GM18498 (cell line): Measurements from ENCODE around the gene PCBP3.
"Not testable (repeated sequence)": the region's sequence is repeated elsewhere in the genome, so short reads cannot be mapped to it uniquely, and the experiment has no call there.

Source experiments
- ATAC-seq: cut with Tn5 transposase; IDR thresholded peaks from one replicate; pipeline ENCODE4 v1.9.1; 2021; ENCODE audit warnings: mild to moderate bottlenecking, moderate library complexity; ENCODE audit not compliant: unreplicated experiment

The PCBP3 gene

DNA sequence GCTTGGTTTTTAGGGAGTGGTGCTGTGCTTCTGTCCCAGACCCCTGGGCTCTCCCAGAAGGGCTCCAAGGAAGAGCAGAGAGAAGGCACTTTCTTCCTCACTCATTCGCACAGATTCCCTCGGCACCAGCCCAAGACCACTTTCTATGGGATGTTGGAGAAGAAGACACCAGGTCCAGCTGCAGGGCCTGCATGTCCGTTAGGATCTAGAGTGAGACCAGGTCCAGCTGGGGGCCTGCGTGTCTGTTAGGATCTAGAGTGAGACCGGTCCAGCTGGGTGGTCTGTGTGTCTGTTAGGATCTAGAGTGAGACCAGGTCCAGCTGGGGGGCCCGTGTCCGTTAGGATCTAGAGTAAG, 30.9 kb upstream of the PCBP3 start:
- not testable (repeated sequence) for ATAC-seq

DNA sequence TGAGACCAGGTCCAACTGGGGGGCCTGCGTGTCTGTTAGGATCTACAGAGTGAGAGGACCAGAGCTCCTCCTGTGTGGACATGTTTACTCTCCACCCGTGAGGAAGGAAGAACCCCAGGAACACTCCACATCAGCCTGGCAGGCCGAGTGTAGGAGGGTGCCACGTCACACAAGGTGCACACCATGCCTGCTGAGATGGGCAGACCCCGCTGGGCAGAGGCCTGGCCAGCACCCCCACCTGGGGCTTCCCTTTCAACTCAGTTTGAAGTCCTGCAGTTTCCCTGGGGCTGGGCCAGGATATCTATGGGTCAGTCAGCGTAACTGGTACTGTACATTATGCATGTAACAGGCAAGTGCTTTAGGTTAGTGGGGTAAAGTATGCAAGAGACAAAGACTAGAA, 30.1 kb upstream of the PCBP3 start:
- ATAC-seq, result no peak

DNA sequence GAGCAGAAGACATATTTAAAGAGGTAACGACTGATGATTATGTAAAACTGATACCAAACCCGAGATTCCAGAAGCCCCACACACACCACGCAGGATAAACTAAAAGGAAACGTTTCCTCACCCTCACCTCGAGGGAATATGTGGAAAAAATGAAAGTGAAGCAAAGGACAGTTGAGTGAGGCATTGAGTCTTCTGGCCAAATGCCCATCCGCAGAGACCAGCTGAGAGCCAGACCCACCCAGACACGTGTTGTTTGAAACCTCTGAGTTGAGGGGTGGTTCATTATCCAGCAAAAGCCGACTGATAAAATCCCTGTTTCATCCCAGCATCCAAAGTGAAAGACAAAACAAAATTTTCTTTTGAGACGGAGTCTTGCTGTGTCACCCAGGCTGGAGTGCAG, 29.6 kb upstream of the PCBP3 start:
- no peak for ATAC-seq

DNA sequence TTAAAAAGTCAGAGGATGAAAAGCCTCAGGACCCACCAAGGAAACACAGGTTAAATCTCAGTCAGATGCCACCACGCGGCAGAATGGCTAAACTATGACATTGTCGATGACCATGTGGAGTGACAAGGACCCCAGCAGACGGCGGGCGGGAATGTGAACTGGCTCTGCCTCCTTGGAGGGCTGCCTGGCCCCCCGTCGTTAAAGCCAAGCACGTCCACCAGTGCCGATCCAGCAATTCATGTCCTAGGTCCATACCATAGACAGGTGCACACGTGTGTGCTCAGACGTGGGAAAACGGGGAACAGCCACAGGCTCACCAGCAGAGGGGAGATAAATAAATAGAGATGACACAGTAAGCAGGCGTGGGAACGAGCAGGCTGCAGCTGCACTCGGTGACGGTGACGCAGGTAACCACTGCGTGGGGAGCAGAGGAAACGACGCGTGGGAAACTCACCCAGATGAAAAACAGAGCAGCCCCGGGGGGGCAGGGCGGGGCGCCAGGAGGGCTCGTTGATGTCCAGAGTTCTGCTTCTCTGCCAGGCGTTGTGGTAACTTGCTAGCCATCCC, 28.3 kb upstream of the PCBP3 start:
- no peak for ATAC-seq

DNA sequence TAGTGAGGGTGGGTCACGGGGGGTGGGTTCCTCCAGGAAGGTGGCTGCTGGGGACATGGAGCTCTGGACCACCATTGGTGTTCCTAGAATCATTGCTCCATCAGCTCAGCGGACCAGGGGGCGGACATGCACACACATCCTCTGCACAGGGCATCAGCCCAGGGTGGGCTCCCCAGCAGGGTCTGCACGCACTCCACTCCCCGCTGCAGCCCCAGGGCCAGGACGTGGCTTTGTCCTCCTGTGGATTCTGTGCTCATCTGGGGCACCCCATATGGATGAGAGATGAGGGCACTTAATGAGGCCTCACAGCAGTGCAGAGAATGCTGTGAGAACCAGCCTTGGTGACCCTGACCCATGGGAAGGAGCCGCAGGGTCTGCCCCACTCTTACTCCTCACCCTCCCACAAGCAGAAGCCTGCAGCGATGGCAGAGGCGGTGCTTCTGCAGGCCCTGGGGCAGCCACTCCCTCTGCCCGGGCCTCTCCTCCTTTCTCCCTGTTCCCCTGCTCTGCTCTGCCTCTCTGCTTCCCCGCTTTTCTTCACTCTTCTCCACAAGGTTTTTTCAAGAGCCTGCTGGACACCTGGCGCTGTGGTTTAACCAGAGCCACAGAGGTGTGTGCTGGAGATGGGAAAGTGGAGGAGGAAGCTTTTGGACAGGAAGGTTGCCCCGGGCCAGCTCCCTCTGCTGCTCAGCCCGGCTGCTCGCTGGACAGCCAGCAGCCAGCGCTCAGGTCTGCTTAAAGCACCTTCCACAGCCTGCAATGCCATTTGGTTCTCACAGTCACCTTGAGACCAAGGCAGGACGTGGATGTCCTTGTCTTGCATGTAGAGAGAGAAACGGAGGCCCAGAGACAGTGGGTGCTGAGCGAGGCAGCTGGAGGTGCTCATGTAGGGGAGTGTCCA, 26.3 kb upstream of the PCBP3 start:
- ATAC-seq, result no peak

DNA sequence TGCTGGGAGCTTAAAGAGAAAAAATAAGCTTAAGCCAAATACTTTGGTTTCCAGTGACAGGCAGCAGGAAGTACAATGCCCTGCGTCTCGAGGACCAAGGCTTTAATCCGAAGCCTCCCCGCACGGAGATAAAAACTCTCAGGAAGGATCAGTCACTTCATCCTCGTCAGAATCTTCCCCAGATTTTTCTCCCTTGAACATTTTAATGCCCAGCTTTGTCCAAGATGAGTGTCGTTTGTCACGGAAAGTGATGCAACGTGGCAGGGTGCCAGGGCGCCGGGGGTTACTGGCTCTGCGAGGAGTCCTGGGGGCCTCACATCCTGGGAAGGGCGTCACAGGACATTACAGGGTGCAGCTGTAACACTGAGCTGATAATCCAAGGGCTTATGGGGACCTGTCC, 25.2 kb upstream of the PCBP3 start:
- ATAC-seq, result no peak

DNA sequence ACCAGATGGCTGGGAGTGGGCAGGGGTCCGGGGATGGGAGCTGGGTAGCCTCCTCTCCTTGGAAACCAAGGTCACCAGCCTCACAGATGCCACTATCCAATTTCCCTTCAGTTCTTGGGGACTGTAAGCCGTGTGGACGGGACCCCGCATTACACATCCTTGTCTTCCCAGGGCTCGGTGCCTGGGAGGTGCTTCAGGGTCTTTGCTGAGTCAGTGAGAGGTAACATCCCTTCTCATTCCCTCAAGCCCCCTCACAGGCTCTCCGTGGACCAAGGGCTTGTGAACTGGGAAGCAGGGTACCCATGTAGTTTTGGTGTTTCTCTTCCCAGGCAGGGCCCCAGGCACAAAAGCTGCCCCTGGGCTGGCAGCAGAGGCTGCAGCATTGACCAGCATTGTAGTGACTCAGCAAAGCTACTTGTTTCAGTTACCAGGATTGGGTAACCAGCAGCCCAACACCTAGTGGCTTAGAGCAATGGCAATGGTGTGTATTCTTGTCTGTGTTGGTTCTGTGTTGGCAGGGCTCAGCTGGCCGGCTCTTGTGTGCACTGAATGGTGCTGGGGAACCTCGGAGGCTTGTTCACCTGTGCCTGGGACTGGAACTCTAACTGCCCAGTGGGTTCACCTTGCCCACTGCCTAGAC, 24.6 kb upstream of the PCBP3 start:
- ATAC-seq, result no peak

DNA sequence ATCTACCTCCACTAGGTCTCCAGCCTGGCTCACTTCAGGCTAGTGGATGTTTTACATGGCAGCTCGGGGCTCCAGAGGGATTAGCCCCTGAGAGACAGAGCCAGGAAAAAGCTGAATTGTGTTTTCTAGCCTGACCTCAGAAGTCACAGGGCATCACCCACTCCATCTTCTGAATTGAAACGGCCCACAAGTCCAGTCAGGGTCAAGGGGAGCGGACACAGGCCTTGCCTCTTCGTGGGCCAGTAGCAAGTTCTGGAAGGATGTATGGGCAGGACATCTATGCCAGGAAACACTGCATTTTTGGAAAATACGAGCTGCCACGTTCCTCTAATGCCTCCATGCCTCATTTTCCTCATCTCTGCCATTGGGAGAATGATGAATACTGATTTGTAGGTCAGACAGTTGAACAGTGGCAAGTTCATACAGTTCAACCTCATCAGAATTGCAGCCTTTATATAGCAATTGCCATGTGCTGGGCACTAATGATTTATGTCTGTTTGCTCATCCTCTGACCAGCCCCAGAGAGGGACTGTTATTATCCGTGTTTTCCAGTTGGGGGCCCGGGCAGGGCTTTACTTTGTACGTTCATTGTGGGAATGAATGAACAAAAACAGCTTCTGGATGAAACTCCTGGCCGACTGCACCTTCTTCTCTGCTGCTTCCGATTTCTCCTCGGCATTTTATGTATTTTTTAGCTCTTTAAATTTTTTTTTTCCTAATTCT, 23.2 kb upstream of the PCBP3 start:
- no peak for ATAC-seq

DNA sequence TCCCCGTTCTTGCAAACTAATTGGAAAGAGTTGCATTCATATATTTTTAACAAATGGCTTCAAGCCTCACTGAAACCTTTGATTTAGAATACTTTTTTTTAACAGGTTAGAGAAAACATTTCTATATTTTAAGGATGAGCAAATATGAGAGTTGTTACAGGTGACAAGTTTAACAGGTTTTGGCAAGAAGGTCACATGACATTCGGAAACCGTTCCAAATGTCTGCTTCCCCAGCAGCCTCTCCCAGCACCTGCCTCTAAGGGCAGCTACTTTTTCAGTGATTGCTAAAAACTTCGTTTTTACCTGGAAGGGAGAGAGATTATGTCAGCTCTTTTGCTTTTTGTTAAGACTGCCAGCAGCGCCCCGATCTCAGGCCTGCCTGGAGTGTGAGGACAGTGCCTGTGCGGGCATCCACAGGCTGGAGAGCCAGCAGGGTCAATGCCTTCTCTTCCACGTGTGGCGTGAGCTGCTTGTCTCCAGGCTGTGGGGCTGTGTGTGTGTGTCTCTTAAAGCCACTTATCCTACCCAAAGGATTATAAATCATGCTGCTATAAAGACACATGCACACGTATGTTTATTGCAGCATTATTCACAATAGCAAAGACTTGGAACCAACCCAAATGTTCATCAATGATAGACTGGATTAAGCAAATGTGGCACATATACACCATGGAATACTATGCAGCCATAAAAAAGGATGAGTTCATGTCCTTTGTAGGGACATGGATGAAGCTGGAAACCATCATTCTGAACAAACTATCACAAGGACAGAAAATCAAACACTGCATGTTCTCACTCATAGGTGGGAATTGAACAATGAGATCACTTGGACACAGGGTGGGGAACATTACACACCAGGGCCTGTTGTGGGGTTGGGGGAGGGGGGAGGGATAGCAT, 21.8 kb upstream of the PCBP3 start:
- not testable (repeated sequence) for ATAC-seq

DNA sequence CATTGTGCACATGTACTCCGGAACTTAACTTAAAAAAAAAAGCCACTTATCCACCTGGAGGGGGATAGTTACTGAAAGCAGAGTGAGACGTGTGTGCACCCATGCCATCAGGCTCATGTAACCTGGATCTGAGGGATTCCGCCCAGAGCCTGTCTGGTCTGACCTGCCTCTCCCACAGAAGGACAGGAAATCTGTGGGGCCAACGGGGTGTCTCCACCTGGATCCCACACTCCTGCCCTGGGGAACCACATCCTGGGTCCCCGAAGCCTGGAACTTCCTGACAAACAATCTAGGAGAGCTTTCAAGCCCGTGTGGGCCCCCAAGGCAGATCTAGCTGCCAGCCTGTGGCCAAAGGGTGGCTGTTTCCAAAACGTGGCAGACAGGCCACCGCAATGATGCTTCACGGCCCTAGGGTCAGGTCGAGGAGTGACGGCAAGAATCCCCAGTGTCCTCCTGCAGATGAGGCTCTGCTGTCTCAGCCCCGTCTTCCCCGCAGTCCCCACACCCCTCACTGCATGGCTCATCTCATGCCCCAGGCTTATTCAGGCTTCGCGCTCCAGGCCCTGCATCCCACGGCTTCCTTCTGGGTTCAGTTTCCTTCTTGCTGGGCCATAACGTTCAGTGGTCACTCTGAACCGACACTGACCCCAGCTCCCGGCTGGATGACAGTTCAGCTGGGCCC, 21.0 kb upstream of the PCBP3 start:
- no peak for ATAC-seq

DNA sequence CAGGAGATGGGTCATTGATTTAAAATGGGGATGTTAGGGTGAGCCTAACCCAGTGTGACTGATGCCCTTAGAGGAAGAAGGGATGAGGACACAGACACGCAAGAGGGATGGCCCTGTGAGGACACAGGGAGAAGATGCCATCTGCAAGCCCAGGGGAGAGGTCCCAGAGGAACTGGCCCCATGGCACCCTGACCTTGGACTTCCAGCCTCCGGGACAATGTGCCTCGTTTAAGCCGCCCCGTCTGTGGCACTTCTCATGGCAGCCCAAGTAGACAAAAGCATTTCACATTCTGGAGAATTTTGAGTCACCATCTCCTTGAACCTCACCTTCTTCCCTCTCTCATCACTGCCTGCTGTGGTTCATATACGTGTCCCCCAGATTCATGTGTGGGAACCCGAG, 20.1 kb upstream of the PCBP3 start:
- ATAC-seq, result no peak

DNA sequence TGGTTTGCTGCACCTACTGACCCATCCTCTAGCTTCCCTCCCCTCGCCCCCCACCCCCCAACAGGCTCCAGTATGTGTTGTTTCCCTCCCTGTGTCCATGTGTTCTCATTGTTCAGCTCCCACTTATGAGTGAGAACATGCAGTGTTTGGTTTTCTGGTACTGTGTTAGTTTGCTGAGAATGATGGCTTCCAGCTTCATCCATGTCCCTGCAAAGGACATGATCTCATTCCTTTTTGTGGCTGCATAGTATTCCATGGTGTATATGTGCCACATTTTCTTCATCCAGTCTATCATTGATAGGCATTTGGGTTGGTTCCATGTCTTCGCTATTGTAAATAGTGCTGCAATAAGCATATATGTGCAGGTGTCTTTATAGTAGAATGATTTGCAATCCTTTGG, 17.4 kb upstream of the PCBP3 start:
- not testable (repeated sequence) for ATAC-seq

DNA sequence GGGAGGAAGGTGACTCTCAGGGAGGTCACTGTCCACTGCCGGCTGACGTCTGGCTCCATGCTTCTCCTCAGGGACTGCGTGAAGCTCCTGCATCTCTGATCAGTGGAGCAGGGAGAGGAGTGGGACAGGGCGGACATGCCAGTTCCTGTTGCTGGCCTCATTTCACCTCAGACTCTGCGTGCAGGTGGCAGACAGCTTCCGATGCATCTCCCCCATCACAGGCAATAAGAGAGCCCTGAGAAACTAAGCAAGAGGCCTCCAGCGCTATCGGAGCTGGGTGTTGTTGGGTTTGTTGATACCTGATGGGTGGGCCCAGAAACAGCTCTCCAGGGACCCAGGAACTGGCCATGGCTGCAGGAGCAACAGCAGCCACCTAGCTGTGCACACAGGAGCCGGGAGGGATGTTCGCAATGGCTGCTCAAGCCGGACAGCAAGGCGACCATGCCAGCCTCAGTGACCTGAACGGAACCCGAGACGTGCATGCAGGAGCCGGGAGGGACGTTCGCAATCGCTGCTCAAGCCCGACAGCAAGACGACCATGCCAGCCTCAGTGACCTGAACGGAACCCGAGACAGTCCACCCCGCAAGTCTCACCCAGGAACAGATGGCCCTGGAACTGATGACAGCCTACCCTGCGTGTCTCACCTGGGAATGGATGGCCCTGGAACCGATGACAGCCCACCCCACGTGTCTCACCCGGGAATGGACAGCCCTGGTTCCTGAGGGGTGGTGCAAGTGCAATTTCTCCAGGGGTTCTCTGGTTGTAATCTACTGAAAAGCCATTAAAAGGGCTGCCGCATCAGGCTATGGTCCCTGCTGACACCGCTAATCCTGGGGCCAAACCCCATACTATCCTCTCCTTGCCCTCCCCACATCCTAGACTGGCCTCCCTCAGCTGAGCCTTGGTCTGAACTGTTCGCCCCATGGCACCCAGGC, 14.2 kb upstream of the PCBP3 start:
- ATAC-seq, result no peak

DNA sequence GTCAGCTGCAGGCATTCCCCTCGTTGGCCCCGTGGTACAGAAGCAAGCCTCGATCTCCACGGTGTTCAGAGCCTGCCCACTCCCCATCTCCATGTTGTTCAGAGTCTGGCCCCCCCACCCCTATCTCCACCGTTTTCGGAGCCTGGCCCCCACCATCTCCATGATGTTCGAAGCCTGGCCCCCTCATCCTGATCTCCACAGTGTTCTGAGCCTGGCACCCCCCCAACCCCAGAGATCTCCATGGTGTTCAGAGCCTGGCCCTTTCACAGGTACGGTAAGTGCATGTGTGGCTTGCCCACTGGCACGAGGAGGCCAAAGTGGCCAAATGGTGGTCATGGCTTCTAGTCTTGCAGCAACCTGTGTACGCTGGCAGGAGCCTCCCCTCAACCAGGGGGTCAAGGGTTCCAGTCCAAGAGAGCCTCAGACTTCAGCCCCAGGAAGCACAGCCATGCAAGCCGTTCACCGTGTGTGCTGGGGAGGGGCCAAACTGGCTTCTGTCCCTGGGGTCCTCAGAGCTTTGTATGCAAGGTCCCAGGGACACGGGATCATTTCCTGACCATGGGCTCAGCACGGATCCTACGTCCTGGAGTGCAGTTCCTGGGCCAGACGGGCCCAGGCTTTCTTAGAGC, 13.3 kb upstream of the PCBP3 start:
- no peak for ATAC-seq

DNA sequence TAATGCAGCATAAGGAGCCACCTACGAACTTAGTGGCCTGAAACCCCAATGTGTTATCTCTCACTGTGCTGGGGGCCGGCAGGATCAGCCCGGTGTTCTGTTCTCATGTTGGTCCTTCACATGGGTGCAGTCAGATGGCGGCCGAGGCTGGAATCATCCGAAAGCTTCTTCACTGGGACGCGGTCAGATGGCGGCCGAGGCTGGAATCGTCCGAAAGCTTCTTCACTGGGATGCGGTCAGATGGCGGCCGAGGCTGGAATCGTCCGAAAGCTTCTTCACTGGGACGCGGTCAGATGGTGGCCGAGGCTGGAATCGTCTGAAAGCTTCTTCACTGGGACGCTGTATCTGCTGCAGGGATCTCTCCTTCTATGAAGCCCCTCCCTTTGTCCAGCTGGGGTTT, 12.6 kb upstream of the PCBP3 start:
- no peak for ATAC-seq

DNA sequence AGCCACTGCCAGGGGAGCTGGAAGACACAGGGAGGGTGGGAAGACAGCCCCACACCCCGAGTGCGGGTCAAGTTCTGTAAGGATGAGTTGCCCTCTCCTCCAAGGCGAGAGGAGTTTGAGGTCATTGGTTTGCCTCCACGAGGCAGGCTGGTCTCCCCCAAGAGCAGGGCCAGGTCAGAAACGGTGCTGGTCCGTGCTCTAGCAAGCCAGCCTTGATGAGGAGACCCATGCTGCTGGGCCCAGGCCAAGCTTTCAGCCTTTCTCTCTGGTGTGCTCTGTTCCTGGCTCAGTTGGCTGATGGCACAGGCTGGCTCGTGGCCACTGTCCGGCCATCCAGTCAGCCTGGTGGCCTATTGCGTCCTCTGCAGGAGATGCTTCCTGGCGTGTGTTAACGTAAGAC, 12.0 kb upstream of the PCBP3 start:
- no peak for ATAC-seq

DNA sequence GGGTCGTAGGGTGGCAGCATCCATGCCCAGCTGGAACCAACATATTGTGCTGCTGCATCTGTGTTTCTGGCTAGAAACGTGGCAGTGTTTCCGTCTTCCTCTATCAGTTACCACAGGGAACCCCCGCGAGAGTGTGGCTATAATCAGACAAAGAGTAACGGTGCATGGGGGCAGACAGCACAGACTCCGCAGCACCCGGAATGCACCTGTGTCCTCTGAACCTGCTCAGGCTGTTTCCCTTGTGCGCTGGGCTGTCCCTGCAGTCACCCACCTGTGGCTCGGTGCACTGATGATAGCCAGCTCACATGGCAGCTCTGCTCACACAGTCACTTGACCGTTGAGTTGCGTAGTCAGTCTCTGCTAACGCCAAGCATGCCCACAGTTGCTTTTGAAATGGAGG, 11.4 kb upstream of the PCBP3 start:
- ATAC-seq, result no peak

DNA sequence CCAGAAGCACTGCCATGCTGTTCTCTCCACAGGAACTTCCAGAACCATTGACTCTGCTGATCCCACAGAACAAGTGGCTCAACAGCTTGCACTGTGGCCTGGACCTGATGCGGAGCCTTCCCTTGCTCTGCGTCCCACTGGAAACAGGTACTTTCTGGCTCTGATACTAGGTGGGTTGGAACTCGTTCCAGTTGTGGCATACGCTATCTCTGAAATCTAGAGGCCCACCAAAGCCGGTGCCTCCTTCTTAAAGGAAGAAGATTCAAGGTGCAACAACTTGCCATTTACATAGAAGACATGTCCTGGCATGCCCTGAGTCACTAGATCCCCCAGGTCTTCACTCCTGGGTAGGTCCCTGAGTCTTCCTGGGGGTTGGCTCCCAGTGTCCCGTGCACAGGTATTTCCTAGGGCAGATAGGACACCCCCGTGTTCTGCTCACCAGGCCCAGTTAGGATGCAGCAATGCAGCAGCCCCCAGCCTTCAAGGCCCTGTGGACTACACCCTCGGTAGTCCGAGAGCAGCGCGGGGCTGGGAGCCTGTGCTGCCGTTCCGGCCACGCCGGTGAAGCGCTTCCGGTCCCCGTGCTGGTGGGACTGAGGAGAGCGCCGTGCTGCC, 10.8 kb upstream of the PCBP3 start:
- no peak for ATAC-seq
